ENCODE measurements around the gene AMPH.
"Not testable (repeated sequence)": the region's sequence is repeated elsewhere in the genome, so short reads cannot be mapped to it uniquely, and the experiment has no call there.

- TF ChIP-seq POLR2A (IDR thresholded peaks at IDR 0.05; ENCODE audit: low read depth, low read length); POLR2AphosphoS5 (IDR thresholded peaks at IDR 0.05; ENCODE audit: low read depth, low read length); TAF1 (IDR thresholded peaks at IDR 0.05; ENCODE audit: borderline replicate concordance, low read depth, low read length): not testable (repeated sequence)
Observed at GRCh38 chr7:38362611-38363237, 268.4 kb downstream of the AMPH start.

Measured in GM12892 (cell line).